Left ventricle myocardium superior (tissue), 1 donor: ENCODE measurements around the gene ATP8A2. TPM values are rescaled to one million over a fixed set of nuclear protein-coding genes. Genes with fewer than 3 reads are reported as not detected.
"Not testable (repeated sequence)": the region's sequence is repeated elsewhere in the genome, so short reads cannot be mapped to it uniquely, and the experiment has no call there.

ENCODE experiments used
- ATAC-seq: fragments of 200-7000 bp; cut with Tn5 transposase; one replicate; pipeline ENCODE4 v1.9.1; 2020; ENCODE audit warnings: mild to moderate bottlenecking, moderate library complexity
- DNase-seq: peaks from one replicate; pipeline ENCODE4 v3.0.0-alpha.2; 2020
- intact Hi-C: fragments of 100-400 bp; cut with micrococcal nuclease; formaldehyde crosslinking; loops from one replicate; pipeline ENCODE4 v1.11.0; 2022
- total RNA-seq: library from RNA; stranded (reverse); fragmentation: NEBNext Ultra II Directional; extraction: Animal tissue kit (Norgen Biotek cat#: 25700); gene quantifications from one replicate; pipeline ENCODE4 v1.2.1, GENCODE V29; 2021
- donor health status: DM: no; HTN: yes; CAD: no; lungs with severe emphysema.

ATP8A2 gene
- total RNA-seq, 1 donor from 2014 or later, result 0.15 TPM

DNA sequence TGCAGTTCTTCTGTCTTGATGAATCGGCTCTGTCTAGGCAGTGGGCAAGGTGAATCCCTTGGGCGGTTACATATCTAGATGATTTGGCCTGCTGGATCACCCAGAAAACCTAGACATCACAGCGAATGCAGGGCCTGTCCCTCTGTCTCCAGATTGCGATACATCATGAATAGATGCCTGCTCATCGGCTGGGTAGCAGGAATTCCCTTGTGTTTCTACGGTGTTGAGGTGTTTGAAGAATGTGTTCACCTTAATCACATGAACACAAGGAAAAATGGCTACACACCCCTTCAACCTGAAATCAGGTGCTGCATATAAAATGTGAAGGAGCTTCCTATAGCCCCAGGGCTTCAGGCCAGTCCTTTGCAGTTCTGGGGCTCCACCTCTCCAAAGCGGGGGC lies 398.8 kb downstream of the ATP8A2 start:
- no peak for DNase-seq
- intact Hi-C loops, result no loop called here
- no peak for ATAC-seq

DNA sequence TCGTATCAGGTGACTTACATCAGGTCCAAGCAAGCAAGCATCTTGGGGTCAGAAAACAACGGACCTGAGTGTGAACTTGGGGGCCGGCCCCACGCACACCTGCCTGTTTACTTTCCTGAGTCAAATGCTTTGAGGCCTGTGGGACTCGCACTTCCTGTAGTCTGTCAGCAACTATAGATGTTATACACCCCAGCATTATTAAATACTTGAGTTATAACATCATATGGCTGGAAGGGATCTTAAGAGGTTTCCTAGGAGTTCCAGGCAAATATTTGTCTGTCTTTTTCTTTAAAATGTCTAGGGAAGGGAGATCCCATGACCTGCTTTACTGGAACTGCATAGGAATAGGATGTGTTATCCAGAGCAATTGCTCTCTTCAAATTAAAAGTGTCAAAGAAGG lies 399.4 kb downstream of the ATP8A2 start:
- intact Hi-C loops, result no loop called here
- ATAC-seq (no peak), DNase-seq (no peak)

DNA sequence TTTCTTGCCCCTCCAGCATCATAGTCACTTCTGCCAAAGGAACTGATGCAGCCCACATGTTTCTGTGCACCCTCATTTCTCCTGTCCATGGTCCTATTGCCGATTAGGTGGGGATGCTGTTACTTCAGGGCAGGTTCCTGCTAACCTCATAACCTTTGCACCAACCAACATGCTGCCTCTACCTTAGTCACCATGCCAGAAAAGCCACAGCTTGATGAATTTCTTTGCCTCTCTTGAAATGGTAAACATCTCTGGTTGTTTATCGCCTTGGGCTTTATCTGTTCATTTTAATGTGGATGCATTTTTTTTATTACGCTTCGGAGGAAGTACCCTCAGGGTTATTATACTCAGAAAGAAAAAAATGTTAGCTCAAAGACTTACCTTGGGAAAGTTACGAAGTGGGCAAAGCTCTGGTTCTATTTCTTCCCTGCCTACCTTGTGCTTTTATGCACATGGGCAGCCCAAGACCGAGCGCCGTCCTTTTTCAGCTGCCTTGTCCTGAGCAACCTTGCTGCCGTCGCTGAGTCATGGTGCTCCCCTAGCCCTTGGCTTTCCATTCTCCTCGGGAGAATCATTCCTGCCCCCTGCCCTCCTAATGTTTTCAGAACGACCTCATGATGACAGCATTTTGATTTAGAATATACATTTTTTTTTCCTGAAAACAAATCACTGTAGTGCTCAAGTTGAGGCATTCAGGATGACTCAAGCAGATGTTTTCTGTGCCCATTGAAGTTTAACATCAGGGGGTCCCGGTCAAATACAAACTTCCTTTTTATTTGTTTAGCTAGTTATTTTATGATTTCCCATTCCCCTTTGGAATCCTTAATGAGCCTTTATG lies 400.1 kb downstream of the ATP8A2 start:
- DNase-seq, result no peak
- intact Hi-C loops, result no loop called here
- ATAC-seq, result no peak

DNA sequence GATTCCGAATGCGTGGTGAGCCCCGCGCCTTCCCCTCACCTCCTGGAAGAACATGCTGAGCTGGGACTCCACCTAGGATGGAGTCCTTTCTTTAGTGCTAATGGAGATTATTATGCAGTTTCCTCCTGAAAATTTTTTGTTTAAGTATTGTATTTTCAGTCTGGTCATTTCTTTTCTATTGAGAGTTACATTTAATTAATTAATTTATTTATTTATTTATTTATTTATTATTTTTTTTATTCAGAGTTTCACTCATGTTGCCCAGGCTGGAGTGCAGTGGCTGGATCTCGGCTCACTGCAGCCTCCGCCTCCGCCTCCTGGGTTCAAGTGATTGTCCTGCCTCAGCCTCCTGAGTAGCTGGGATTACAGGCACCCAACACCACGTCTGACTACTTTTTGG lies 400.8 kb downstream of the ATP8A2 start:
- intact Hi-C loops, DNase-seq, ATAC-seq: not testable (repeated sequence)

DNA sequence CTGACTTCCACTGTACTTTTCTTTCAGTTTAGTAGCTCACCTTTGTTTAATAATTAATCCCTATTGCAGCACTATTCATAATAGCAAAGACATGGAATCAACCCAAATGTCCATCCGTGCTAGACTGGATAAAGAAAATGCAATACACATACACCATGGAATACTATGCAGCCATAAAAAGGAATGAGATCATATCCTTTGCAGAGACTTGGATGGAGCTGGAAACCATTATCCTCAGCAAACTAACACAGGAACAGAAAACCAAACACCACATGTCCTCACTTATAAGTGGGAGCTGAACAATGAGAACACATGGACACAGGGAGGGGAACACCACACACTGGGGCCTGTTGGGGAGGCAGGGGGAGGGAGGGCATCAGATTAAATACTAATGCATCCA lies 402.3 kb downstream of the ATP8A2 start:
- DNase-seq, intact Hi-C loops, ATAC-seq: not testable (repeated sequence)

DNA sequence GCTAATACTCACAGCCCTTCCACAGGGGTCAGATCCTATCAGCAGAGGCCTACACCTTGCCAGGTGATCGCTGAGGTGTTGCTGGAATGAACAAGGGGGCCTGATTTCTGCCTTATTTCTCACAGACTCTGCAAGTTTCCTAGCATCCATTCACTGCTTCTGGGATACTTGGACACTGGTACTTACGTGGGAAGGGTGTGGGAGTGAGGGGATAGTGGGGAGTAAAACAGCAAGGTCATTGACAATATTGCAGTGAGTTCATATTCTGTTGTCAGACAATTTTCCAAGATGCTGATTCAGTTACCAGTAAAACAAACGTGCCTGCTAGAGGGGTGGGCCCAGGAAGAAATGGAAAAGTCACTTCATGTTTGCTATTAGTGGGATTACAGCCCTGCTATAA lies 403.5 kb downstream of the ATP8A2 start:
- no peak for DNase-seq
- no peak for ATAC-seq
- intact Hi-C loops, result no loop called here

DNA sequence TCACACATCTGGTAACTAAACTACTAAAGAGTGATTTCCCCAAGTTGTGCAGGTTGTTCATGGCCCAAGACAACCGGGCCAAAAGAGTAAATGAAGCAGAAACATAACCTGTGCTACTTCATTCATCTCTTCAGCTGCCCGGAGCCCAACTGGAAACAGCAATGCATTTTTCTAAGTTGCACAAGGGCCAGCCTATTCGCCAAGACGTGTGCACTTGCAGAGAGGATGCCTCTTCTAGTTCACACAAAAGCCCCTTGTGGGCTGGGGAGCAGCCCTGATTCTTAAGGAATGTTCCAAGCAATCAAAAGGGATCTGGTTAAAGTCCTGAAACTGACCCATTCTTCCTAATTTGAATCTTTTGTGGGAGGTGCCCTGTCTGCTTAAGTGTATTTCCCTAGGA lies 404.2 kb downstream of the ATP8A2 start:
- DNase-seq, result no peak
- intact Hi-C loops, result no loop called here
- ATAC-seq, result no peak

DNA sequence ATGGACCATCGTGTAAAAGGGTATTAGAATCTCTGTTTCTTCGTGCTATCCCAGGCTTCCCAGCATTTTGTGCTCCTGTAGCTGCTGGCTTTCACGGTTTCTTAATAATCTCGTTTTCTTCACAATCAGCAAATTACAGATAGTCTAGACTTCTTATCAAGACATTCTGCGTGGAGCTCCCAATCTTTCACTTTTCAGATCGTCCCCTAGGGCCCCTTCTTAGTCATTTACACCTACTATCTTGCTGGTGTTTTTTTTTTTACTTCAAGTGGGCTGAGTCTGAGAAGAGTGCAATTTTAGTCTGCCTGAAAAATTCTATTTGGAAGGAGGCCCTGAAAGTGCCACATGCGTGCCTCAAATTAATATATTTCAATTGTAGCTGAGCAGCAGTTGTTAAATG lies 404.9 kb downstream of the ATP8A2 start:
- no peak for ATAC-seq
- no peak for DNase-seq

DNA sequence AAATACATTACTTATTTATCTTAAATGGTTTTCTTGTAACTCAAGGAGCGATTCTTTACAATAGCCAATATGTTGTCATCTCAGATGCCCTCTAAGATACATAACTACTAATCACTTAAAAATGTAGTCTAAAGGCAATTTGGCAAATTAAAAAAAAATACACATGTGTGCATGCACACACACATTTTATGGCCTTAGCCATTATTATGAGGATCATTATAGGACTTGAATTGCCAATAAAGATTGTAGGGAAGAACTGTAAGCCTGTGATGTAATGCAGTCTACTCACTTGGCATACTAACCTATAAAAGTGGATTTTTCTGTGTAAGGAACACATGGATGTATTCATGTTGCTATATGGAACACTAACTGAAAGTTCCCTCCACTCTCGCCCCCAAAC lies 405.7 kb downstream of the ATP8A2 start:
- DNase-seq, result no peak
- intact Hi-C loops, result no loop called here
- no peak for ATAC-seq

More for the DNA sequence above, 404.9 kb downstream of the ATP8A2 start:
- intact Hi-C loops, result no loop called here

DNA sequence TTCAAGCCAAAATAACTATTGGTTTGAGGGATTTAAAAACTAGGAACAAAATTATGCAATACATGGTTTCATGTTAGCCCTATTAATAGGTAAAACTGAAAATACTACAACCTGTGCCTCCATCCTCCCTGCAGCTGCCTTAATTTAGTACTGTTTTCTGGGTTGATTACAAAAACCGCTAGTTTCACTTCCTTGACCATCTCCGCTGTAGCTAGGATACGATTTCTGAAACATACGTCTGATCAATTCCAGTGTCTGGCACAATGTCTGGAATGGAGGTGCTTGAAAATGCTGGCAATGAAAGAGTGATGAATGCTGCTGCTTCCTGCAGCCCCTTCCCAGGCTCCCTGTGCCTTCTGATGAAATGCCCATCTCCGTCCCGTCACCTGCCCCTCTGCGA lies 406.6 kb downstream of the ATP8A2 start:
- ATAC-seq, result no peak
- intact Hi-C loops, result no loop called here
- DNase-seq, result no peak

DNA sequence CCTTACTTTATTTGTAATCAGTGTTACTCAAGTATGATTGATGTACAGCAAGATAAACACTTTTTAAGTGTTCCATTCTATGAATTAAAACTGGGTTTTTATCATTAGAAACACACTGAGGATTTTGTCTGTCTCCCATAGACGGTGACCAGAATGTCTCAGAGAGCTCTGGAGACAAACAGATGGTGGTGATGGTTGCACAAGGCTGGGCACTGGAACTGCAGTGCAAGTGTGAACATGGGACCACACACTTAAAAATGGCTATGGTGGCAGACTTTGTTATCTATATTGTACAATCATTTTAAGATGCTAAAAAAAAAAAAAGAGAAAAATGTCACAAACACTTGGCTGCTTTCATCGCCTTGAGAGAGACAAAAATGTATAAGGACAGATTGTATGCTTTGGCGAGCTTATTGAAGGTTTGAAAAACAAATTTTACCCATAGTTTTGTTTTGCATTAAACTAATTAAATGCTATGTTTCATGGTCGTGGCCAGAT lies 407.1 kb downstream of the ATP8A2 start:
- ATAC-seq, result no peak
- DNase-seq, result no peak
- intact Hi-C loops, result no loop called here

DNA sequence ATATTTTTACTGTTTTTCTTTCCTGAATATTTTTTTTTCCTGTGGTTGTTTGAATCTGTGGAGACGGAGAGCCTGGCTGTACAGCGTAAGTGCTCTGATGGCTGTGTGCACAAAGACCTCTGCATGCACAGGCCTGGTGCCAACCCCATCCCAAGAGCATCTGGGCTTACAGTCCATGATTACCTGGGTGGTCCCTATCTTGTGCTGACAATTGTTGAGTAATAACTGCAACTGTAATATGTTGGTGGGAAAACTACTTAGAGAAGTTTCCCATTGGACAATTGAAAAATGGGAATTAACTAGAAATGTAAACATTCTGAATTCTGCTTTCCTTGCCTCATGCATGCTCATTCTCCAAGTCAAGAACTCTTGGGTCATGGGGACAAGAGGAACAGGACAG lies 411.3 kb downstream of the ATP8A2 start:
- intact Hi-C loops, result no loop called here
- DNase-seq (no peak), ATAC-seq (no peak)

DNA sequence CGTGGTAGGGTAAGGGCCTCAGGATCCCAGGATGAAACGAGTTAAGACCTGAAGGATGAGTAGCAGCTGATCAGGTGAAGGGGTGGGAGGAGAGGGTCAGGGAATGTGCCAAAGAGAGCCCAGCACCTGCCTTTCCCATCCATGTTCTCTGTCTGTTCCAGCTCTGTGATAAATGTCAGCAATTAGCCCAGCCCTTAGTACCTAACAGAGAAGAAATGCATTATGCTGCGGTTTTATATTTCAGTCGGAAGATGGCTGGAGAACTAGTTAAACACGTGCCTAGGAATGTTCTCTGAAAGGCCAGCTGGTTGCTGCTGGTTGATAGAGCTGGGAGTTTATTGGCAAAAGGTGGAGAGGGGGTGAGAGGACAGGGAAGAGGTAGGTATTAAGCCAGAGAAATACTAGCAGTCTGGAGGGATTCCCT lies 411.8 kb downstream of the ATP8A2 start:
- ATAC-seq (no peak), DNase-seq (no peak)
- intact Hi-C loops, result no loop called here

DNA sequence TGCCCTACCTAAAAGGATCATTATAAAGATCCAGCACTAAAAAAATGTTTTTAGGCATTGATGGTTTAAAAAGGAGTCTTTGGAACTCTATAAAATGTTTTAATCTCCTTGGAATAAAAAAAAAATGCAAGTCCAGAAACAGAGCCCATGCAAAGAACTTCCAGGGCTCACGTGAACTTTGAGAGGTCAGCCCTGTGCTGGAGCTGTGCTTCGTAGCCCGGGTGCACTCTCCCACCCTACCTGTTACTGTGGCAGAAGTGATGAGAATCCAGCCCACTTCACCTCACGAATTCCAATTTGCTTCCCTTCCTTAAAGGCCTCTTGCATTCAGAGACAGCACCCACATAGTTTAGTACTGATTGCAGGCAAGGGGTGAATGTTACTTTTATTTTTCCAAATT lies 412.3 kb downstream of the ATP8A2 start:
- intact Hi-C loops, result no loop called here
- no peak for ATAC-seq
- DNase-seq, result no peak

DNA sequence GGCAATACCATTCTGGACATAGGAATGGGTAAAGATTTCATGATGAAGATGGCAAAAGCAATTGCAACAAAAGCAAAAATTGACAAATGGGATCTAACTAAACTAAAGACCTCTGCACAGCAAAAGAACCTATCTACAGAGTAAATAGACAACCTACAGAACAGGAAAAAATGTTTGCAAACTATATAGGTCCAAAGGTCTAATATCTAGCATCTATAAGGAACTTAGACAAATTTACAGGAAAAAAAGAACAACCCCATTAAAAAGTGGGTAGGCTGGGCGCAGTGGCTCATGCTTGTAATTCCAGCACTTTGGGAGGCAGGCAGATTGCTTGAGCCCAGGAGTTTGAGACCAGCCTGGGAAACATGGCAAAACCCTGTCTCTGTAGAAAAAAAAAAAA lies 418.4 kb downstream of the ATP8A2 start:
- DNase-seq, ATAC-seq, intact Hi-C loops: not testable (repeated sequence)

DNA sequence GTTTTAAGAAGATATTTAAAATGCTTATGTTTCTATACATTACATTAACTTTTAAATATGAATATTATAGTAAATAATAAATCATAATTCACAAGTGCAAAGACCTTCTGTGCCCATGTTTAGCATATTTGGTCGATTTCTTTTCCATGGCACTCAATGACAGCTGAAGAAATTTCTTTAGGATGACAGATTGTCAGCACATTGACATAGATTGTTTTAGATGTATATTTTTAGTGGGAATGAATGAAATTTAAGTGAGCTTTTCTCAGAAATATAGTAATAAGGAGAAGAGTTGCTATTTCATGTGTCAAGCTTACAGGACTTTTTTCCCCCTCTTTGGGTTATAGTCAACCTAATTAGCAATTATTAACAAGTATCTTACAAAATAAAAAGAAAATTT lies 423.5 kb downstream of the ATP8A2 start:
- ATAC-seq (no peak), DNase-seq (no peak)
- intact Hi-C loops, result no loop called here

DNA sequence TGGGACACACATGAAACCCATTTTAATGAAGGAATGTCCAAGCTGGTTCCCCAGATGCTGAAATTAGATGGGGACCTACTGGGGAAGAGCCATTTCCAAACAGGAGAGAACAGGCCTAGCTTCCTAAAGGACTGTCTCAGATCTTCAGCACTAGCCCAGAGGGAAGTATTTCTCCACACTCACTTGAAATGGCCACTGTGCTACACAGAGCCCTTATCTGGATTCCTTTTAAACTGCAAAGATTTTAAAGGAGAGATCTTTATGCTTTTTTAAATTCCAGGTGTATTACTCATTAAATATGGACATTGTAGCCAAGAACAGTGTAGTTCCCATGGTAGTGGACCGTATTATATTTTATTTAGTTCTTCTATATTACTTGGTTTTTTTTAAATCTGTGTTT lies 424.7 kb downstream of the ATP8A2 start:
- ATAC-seq (no peak), DNase-seq (no peak)
- intact Hi-C loops, result no loop called here

DNA sequence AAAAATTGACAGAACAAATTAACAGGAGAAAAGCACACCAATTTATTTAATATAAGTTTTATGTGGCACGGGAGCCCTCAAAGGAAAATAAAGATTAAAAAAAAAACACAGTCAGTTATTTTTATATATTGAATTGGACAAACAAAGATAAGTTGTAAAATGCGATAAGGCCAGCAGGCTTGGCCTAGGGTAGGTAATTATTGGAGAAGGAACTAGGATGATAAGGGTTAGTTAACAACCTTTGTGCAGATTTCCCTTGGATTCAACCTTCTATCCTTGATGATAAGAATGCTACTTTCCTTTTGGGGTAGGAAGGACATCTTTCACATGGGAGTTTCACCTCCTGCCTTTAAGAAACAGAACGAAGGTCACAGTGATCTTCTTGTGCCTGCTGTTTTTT lies 427.2 kb downstream of the ATP8A2 start:
- intact Hi-C loops, result no loop called here
- ATAC-seq (no peak), DNase-seq (no peak)

DNA sequence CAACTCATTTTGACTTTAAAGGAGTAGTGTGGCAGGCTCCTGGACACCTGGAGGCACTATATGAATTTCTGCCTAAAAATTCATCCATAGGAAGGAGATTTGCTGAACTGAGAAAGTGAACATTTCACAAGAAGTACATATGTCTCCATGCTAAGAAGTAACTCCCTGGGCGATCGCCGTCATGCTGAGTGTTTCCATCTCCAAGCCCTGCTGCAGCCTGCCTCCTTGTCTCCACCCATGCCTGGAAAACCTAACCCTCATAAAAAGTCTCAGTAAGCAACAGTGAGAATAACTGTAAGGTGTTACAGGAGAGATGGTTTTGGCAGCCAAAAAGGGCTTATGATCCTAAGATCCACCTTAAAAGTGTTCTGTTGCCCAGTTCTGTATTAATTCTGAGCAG lies 428.7 kb downstream of the ATP8A2 start:
- ATAC-seq, result no peak
- no peak for DNase-seq
- intact Hi-C loops, result no loop called here

DNA sequence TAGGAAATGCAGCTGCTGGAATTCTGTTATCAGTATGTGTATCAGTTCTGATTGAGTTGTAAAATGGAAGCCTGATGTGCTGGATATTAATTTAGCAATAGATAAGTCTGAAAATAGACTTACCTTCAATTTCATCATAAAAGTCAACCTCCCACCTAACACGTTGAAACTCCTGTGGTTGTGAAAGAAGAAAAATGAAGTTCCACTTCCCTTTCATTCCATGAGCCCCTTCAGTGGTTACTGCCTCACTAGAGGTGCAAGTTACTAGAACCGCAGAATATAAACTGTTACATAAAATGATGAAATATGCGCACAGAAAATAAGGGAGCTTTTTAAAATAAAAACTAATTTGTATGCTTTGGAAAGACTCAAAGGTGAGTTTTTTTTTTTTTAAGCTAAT lies 430.8 kb downstream of the ATP8A2 start:
- no peak for DNase-seq
- intact Hi-C loops, result no loop called here
- no peak for ATAC-seq

DNA sequence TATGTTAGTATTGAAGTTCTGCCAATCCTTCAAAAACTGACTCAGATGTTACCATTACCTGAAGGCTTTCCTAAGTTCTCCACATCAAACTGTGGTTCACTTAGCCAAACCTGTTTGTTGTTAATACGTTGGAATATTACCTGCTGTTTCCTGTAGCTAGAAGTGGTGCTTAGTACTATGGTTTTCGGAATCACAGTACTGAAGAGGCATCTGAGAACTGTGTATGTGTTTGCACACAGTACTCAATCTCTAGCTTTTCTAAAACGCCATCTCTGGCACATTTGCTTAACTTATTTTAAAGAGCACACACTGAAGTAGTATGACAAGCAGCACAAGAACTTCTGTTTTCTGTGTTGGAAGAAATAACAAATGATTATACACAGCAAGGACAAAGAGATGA lies 431.9 kb downstream of the ATP8A2 start:
- ATAC-seq, result no peak
- intact Hi-C loops, result no loop called here
- DNase-seq, result no peak
